H1 (cell line): Measurements from ENCODE around the gene NEURL2. TPM values are rescaled to one million over a fixed set of nuclear protein-coding genes. Genes with fewer than 3 reads are reported as not detected.

Source experiments
- EP300 ChIP-seq, 2 experiments: IDR thresholded peaks; 1 replicate in 1 of 2; 2 replicates in 1 of 2; pipeline ENCODE4 v1.6.1; 2011 to 2012; ENCODE audit warnings: low read depth in 2 of 2, low read length in 2 of 2, mild to moderate bottlenecking in 2 of 2, borderline replicate concordance in 1 of 2, inconsistent platforms in 1 of 2, moderate library complexity in 1 of 2
- FOSL1 ChIP-seq: IDR thresholded peaks from 2 replicates; pipeline ENCODE4 v1.6.1; 2011; ENCODE audit warnings: mild to moderate bottlenecking, low read depth, low read length, moderate library complexity; ENCODE audit not compliant: insufficient read depth
- PHF8 ChIP-seq: fragments of 200-600 bp; sonication (generic); conservative IDR thresholded peaks from 2 replicates; pipeline ENCODE4 v1.7.1; 2012; ENCODE audit warnings: low read depth, mild to moderate bottlenecking, inconsistent platforms, low read length, moderate library complexity
- POLR2A ChIP-seq, 2 experiments: IDR thresholded peaks; 1 replicate in 1 of 2; 2 replicates in 1 of 2; pipeline ENCODE4 v1.6.1; 2011; ENCODE audit warnings: low read depth in 2 of 2, low read length in 2 of 2, mild to moderate bottlenecking in 2 of 2; ENCODE audit errors: control extremely low read depth in 1 of 2
- SRF ChIP-seq: IDR thresholded peaks from 2 replicates; pipeline ENCODE4 v1.6.1; 2011; ENCODE audit warnings: mild to moderate bottlenecking, low read depth, low read length, moderate library complexity
- TBP ChIP-seq: IDR thresholded peaks from 2 replicates; pipeline ENCODE4 v1.6.1; 2011; ENCODE audit warnings: low read depth, low read length, improper control_type of control experiment
- YY1 ChIP-seq: IDR thresholded peaks from 2 replicates; pipeline ENCODE4 v1.6.1; 2011; ENCODE audit warnings: low read depth, mild to moderate bottlenecking, low read length
- polyA plus RNA-seq, 7 experiments: library from polyadenylated mRNA; depleted of rRNA in 3 of 7; stranded (reverse) in 5 of 7; unstranded in 2 of 7; fragments of >200 nt in 5 of 7; fragments of 200-250 nt in 2 of 7; gene quantifications; 1 replicate in 5 of 7; 2 replicates in 1 of 7; 4 replicates in 1 of 7; pipeline versions ENCODE4 v1.2.1 to v1.2.3, GENCODE V29; 2011 to 2013; ENCODE audit warnings: missing spikeins in 2 of 7, mixed read lengths in 2 of 7
- total RNA-seq: library from RNA; stranded (reverse); fragmentation: NEBNext Ultra II Directional; extraction: Animal tissue kit (Norgen Biotek cat#: 25700); gene quantifications from 2 replicates; pipeline ENCODE4 v1.2.1, GENCODE V29; 2021
- TF ChIP-seq, protein P1 (sequence below): IDR thresholded peaks from 2 replicates; pipeline ENCODE4 v1.6.1; 2012; ENCODE audit warnings: inconsistent platforms
- TF ChIP-seq, protein P2 (sequence below): IDR thresholded peaks from 2 replicates; pipeline ENCODE4 v1.6.1; 2012; ENCODE audit warnings: low read length, inconsistent platforms

NEURL2 gene
- total and polyA plus RNA-seq, 2 of the 8 experiments (the other 6 are each of a cell fraction or from before 2014, with no cell fraction given) = 6.9 TPM

DNA sequence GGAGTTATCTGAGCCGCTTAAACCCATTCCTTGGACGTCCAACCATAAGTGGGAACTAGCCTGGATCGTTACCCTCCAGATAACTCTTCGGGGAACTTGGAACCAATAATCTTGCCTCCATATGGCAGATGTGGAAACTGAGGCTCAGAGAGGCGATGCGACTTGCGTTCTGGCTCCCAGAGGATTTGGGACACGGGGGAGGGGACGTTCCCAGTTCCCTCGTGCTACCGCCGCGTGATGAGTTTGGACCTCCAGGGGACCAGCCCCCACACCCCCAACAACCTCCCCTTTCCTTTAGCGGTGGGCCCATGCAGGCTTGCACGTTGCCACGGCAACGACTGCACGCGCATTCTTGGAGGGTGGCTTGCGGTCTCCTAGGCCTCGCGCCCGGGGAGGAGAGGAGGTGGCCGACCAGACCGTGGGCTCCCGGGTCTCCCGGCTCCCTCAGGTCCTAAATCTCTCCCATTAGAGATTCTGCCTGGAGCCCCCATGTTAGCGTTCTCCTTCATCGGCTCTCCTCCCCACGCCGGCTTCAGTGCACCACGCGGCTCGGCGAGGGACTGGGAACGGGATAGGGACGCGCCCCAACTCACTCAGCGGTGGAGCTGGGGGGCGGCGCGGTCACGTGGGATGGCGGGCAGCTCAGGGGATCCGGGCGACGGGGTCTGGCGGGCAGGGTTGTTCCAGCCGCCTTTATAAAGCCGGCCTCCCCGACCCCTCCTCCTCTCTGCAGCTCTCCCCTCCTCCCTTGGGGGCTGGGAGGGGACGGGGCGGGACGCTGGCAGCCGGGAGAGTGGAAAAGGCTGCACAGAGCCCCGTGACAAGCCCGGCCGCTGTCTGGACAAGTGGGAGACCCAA lies 20.7 kb upstream of the NEURL2 start, which contains the start of gene PLTP (continued):
- TF ChIP-seq FOSL1 = no peak
- TF ChIP-seq, protein P1, sequence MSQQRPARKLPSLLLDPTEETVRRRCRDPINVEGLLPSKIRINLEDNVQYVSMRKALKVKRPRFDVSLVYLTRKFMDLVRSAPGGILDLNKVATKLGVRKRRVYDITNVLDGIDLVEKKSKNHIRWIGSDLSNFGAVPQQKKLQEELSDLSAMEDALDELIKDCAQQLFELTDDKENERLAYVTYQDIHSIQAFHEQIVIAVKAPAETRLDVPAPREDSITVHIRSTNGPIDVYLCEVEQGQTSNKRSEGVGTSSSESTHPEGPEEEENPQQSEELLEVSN = no peak
- peak; percentile 89 for TF ChIP-seq TBP
- TF ChIP-seq EP300 (IDR thresholded peaks at IDR 0.05; ENCODE audit: borderline replicate concordance in 1 of 2, low read depth in 2 of 2, low read length in 2 of 2) = no peak
- TF ChIP-seq SRF = no peak
- TF ChIP-seq POLR2A (IDR thresholded peaks at IDR 0.05; ENCODE audit: control extremely low read depth in 1 of 2, low read depth in 2 of 2, low read length in 2 of 2) = peak; percentile 45 to 83
- peak; percentile 72 for TF ChIP-seq PHF8
- no peak for TF ChIP-seq YY1
- TF ChIP-seq, protein P2, sequence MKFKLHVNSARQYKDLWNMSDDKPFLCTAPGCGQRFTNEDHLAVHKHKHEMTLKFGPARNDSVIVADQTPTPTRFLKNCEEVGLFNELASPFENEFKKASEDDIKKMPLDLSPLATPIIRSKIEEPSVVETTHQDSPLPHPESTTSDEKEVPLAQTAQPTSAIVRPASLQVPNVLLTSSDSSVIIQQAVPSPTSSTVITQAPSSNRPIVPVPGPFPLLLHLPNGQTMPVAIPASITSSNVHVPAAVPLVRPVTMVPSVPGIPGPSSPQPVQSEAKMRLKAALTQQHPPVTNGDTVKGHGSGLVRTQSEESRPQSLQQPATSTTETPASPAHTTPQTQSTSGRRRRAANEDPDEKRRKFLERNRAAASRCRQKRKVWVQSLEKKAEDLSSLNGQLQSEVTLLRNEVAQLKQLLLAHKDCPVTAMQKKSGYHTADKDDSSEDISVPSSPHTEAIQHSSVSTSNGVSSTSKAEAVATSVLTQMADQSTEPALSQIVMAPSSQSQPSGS = no peak
